HG02852 (cell line): ENCODE data around the gene INPP5K.

ENCODE experiments used
- ATAC-seq: cut with Tn5 transposase; IDR thresholded peaks from one replicate; pipeline ENCODE4 v1.9.1; 2021; ENCODE audit warnings: mild to moderate bottlenecking, moderate library complexity; ENCODE audit not compliant: unreplicated experiment

The INPP5K gene

DNA sequence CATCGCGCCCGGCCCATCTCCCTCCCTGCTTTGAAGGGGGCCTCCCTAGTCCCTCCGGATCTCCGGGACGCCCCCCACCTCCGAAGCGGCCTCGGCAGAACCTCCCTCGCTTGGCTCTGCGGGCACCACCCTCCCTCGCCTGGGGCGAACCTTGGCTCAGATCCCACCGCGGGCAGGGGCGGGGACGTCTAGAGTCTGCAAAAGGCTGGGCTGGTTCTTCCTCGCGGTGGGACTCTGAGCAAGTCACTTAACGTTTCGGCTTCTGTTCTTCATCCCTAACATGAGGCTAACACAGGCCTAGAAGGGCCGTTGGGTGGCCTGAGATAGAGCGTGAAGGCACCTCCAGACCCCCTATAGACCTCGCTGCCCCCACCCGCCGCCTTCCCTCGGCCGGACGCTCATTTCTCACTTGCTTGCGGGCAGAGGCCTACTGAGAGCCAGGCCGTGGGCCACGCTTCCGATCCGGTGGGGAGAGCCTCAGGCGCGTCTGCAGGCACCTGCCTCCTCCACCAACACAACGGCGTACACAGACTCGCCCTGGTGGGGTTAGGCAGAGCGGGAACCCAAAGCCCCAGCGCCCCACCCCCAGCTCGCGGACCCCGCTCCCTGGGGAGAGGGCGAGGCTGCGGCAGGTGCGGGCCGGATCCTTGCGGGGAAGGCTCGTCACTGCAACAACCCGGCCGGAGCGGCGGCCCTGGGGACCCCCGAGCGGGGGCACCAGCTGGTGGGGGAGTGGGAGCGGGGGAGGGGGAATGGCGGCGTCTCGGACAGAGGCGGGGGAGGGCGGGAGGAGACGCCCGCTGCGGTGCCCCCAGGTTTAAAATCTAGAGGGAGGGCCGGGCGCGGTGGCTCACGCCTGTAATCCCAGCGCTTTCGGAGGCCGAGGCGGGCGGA lies 29.4 kb downstream of the INPP5K start:
- ATAC-seq, result no peak

DNA sequence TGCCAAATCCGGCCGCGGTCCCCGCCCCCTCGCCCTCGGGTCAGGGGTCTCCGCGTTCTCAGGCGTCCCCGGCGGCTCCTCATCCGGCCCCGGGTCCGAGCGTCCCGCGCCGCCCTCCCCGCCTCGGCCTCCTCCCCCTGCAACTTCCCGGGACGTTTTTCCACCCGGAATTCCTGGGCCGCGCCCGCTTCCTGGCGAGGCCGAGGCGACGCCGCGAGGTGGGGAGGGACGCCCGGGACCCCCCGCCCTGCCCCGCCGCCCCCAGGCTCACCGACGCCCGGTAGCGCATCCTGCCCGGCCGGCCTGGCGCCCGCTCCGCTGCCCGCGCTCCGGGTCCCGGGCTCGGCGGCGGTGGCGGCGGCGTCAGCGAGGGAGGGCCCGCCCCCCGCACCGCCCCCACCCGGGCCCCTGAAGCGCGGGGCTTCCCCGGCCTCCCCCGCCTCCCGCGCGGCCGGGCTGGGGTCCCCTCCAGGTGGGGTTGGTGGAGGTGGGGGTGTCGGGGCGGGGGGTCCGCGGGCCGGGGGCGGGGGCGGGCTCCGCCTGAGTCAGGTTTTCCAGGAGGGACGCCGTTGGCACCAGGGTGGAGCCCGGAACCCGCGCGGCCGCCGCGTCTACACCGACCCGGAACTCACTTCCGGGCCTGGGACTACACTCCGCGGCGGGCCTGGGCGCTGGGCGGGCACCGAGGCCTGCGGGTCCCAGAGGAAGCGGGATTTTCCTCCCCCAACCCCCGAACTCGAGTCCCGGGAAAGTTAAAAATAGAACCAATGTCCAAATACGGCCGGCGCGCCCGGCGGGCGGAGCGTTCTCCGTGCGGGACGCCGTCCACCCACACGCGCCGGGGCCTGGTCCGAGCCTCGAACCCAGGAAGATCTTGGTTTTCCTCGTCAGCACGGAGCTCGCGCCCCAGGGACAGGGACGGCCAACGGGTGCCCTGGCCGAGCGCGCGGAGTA lies 30.7 kb downstream of the INPP5K start:
- ATAC-seq, result no peak

DNA sequence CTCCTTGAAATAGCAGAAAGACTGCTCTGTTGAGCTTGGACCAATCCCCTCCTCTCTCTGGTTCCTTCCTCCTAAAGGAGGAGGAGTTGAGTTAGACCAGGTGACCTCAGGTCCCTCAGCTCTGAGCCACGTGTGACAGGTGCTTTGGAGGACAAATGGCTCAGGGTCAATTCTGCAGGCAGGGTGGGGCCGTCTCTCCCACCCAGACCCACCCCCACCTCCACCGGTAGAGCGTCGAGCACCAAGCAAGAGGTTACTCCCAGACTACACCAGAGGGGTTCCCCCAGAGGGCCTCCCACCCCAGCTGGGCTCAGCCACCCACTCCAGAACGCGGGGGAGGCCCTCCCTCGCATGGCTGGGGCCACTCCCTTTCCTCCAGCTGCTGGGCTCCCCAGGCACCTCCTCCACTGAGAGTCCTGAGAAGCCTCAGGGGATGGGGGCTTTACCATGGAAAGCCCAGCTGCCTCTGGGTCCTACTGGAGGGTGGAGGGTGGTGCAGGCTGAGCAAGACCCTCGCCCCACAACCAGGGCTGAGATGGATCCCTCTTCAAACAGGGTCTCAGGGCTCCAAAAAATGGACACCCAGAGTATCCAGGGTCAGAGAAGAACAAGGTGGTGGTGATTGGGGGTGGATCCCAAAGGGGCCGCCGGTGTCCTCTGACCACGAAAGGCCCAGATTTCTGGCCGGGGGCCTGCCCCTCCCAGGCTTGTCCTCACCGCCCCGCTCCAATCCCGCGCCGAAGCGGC lies 31.6 kb downstream of the INPP5K start:
- no peak for ATAC-seq

DNA sequence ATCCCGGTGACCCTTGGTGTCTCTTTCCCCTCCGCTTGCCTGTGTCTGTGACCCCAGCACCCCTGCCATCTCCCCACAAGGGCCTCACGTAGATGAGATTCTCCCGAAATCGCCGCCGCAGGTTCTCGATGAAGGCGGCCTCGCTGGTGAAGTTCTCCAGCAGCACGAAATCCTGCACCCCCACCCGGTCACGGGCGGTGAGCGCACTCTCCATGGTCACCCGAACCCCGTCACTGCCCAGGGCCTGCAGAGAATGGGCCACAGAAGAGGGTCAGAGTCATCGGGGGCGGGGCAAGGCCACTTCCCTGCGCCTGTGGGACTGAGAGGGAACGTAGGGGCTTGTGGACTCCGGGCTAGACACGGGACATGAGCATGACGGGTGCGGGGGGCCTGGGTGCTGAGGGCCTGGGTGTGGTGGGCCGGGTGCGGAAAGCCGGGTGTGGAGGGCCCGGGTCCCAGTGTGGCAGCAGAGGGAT lies 32.3 kb downstream of the INPP5K start:
- ATAC-seq, result no peak

DNA sequence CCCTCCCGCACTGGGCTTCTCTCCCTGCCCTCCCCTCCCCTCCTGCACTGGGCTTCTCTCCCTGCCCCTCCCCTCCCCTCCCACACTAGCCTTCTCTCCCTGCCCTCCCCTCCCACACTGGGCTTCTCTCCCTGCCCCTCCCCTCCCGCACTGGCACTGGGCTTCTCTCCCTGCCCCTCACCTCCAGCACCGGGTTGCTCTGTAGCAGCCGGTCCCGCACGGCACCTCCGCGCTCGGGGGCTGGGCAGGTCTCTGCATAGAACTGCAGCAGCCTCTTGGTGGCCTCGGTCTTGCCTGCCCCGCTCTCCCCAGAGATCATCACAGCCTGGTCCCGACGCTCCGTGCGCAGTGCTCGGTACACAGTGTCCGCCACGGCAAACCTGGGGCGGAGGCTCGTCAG lies 33.7 kb downstream of the INPP5K start:
- ATAC-seq, result no peak

DNA sequence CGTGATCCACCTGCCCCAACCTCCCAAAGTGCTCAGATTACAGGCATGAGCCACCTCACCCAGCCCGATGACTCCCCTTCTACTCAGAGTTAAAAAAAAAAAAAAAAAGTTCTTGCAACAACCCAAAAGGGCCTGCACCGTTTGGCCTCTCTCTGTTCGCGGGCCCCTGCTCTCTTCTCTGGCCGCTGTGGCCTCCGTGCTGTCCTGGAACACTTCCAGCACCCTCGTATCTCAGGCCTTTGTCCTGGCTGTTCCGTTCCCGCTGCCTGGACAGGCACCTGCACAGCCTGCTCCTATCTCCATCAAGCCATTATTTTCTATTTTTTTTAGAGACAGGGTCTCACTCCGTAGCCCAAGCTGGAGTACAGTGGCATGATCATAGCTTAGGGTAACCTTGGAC lies 34.7 kb downstream of the INPP5K start:
- no peak for ATAC-seq

DNA sequence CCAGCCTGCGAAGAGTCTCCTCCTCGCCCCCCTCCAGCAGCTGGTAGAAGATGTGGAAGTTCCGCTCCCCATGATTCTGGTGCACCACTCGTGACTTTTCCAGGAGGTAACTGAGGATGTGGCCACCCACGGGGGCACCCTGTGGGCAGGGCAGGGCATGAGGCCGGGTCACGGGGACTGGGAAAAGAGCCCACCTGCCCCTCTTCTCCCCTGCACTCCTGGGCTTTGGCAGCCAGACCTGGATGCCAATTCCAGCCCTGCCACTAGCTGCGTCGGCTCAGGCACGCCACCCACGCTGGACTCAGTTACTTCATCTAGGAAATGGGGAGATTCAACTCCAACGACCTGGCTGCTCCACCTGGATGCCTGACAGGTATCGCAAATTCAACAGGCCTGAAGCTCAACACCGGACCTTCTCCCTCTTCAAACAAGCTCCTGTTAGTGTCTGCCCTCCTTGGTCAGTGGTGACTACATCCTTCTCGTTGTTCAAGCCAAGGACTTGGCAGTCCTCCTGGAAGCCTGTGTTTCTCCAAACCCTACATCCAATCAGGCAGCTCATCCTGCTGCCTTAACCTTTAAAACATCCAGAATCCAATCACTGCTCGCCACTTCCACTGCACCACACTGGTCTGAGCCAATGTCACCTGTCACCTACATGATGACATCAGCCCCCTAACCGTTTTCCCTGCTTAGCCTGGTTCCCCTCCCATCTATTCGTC lies 35.5 kb downstream of the INPP5K start:
- no peak for ATAC-seq

DNA sequence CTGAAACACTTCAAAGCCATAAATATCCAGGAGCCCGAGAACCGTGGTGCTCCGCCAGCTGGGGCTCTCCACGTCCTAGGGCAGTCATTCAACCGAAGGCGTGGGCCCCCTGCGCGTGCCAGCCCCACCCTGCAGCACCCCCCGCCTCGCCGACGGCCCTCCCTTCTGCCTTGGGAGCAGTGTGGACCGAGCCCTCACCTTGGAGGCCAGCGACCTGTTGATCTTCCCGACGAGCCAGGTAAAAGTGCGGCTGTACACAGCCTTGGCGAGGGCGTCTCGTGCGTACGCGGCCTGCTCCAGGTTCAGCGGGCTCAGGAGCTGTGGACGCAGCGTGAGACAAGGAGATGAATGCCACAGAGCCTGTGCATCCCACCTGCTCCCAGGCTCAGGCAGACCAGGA lies 38.0 kb downstream of the INPP5K start:
- no peak for ATAC-seq

DNA sequence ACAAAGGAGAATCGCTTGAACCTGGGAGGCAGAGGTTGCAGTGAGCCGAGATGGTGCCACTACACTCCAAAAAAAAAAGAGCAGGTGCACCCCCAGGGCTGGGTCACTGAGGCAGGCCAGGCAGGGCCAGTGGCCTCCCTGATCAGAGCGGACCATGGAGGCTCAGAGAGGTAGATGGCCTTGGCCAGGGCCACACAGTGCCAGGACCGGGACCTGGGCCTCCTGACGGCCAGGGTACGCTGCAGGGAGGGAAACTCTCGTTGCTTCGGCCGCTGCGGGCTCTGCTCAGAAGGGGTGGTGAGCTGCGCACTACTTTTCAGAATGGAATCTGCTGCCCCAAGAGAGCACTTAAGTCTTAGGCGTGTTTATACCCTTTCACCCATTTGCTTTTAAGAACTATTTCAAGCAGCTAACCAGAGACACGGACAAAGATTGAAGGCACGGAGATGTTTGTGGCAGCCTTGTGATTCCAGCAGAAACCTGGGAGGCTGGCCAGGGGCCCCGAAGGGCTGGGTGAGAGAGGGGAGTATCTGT lies 41.0 kb downstream of the INPP5K start:
- ATAC-seq, result no peak

DNA sequence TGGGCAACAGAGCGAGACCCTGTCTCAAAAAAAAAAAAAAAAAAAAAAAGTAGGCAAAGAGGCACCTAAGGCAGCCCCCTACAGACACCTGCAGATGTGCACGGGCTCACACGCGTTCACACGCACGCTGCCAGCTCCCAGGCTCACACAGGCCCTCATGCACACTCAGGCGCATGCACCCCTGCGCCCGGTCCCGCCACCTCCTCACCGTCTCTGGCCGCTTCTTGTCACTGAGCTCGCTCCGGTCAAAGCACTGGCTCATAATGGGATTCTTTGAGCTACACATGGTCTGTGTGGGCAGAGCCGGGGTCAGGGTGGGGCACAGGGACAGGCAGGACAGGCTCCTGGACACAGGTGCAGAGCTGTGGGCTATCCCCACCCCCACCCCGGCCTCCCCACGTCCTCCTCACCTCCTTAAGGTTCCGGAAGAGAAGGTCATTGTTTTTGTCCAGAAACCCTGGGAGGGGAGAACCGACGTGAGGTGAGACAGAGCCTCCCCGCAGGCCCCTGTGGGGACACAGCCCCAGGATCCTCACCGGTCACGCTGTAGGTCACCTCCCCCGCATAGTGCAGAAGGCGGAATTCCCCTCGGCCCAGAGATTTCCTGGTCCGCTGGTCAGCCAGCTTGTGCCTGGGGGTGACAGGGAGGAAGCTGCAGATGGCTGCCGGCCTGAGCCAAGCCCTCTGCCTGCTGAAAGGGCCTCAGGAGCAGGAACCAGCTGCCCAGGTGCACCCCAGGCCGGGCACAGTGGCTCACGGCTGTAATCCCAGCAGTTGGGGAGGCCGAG lies 41.8 kb downstream of the INPP5K start:
- peak; percentile 70 for ATAC-seq

DNA sequence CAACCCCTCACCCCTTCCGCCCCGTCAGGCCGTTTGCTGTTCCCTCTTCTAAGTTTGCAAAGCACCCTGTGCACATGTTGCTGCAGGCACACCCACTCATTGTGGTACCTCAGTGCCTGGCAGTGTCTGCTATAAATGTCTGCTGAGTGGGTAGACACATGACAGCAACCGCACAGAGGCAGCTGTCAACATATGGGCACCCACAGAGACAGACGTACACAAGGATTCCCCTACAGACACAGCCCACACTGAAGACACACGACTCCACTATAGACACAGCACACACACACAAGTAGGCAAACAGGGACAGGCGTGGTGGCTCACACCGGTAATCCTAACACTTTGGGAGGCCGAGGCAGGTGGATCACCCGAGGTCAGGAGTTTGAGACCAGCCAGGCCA lies 42.6 kb downstream of the INPP5K start:
- ATAC-seq, result no peak

DNA sequence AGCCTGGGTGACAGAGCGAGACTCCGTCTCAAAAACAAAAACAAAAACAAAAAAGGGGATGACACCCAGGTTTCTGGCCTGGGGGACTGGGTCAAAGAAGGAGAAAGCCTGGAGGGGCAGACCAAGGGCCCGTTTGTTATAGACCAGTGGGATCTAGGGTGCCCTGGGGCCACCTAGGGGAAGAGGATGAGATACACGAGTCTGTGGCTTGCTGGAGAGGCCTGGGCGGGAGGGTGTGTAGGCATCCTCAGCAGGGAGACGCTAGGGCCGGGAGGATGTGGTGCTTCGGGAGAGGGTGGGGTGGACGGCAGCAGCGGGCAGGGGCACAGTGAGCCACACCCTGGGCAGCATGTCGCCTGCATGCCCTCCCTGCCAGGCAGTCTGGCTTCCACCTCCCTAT lies 43.2 kb downstream of the INPP5K start:
- no peak for ATAC-seq

DNA sequence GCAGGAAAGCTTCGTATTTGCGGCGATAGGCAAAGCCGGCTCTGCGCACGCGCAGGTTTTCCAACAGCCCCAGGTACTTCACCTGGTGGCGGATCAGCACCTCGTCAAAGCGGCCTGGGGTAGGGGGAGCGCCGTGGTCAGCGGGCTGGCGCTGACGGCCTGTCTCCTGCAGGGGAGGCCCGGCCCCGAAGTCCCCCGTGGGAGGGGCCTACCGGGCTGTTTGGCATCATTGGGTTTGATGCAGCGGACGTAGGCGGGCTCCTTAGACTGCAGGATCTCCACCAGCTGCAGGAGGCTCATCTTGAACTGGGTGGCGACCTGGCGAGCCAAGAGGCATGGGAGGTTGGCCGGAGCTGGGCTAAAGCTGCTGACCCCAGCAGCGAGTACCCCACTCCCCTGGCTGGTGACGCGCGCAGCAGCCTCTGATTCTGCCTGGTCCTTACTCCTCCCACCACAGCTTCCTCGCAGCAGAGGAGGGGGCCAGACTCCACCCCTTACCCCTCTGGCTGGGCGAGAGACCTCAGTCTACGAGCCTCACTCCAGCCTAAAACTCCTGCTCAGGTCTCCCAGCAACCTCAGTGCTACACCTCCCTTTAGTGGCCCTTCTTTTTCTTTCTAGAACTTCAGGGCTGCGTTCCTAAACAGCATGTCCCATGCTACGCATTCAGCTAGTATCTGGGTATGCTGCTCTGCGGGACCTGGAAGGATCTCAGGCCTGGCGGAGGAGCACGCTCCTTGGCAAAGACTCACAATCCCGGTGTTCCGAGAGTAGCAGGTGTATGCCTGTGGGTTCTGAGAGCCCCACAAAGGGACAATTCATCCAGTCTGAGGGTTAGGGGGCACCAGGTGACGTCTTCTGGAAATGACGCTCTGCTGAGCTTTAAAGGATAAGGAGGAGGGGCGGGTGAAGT lies 44.2 kb downstream of the INPP5K start:
- no peak for ATAC-seq

DNA sequence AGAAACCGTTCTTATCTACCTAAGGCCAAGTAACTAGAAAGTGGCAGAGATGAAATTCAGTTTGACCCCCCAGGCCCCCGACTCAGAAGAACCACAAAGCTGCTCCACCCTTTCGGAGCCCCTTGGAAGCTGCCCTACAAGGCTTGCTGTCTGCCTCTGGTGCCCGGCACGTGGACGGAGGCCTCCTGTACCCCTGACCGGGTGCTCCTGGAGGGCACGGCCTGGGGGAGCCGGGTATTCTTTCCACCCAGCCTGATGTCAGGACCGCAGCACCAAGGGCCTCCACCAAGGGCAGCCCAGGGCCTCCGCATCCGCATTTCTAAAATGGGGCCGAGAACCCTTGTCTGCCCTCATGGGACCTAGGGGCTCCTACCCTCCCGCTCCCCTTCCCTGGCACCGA lies 44.9 kb downstream of the INPP5K start:
- no peak for ATAC-seq

DNA sequence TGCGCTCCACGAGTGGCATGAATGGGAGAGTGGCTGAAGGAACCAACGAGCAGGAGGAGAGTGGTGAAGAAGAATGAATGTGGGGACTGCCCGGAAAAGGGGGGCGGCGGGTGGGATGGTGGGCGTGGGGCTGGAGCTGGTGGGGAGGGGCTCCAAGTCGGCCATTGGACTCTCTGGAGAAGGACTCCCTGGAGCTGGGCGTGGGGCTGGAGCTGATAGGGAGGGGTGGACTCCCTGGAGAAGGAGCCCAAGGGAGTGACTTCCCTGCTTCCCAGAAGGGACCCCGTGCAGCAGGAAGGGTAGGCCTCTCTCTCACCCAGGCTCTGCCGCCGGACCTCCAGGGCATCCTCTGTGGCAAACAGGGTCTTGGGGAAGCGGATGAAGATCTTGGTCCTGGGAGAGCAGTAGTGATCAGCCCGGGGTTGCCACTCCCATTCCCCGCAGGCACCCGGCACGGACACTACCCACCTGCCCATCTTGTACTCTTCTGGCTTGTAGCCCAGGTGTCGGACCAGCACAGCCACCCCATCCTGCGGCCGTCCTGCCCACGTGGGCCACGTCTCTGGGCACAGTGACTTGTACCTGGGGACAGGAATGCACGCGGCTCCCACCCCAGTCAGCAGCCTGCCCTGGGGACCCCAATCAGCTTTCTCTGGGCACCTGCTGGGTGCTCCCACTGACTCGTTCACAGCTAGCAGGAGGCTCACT lies 45.5 kb downstream of the INPP5K start:
- ATAC-seq, result no peak

DNA sequence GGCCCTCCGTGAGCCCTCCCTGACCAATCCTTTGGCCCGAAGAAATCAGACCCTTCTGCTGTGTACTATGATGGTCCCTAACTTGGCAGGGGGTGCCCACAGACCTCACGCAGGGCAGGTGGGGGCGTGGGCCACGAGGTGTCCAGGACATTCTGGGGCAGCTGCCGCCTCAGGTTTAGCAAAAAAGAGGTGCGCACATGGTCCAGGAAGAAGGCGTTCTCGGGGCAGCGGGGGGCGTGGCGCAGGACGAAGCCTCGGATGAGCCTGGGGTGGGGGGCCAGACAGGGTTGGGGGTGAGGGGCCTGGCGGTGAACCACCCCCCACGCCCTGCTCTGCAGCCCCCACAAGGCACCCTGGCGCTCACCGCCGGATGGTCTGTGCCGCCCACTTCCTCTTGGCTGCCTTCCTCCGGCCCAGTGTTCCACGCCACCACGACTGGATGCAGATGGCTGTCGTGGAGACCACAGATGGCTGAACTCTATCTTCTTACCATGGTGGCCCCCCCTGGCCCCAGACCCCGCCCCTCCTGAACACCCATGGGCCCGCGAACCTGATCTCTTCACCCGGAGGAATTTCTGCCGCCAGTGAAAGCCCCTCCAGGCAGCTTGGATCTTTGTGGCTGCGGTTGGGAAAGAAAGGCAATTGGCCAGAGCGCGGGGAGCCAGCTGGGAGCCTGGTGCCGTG lies 46.2 kb downstream of the INPP5K start:
- no peak for ATAC-seq

DNA sequence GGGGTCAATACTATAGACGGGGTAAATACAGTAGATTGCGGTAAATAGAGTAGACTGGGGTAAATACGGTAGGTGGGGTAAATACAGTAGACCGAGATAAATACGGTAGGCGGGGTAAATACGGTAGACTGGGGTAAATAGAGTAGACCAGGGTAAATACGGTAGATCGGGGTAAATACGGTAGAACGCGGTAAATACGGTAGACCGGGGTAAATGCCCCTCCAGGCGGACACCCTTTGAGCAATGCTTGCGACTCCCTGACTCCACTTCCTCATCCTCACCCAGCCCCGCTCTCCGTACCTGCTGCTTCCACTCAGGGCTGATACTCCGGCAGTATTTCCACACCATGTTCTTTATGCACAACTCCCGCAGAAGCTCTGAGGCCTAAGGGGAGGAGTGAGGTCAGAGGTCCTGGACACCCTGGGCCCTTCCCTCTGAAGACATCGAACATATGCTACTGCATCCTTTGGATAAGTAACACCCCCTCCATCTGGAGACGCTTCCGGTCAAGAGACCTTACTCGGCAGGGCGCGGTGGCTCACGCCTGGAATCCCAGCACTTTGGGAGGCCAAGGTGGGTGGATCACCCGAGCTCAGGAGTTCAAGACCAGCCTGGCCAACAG lies 47.1 kb downstream of the INPP5K start:
- no peak for ATAC-seq
